ENCODE results near the gene ANKRD13A. TPM values are rescaled to one million over a fixed set of nuclear protein-coding genes. Genes with fewer than 3 reads are reported as not detected.

The ANKRD13A gene
- total and polyA plus RNA-seq, 2 donors (not counting 3 experiments of a cell fraction or from before 2014, with no cell fraction given): 37.0 to 43.9 TPM

DNA sequence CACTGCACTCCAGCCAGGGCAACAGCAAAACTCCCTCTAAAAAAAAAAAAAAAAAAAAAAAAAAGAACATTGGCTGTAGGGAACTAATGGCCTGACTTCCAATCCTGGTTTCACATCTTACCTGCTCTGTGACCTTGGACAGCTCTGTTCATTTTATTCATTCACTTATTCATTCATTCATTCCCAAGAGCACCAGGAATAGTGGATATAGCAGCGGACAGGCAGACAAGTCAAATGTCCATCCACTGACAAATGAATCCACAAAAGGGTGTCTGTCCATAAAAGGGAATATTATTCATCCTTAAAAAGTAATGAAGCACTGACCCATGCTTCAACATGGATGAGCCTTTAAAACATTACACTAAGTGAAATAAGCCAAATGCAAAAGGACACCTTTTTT, 76.7 kb downstream of the ANKRD13A start:
- no peaks in the 10 kb centered on the region for H3K9me1 ChIP-seq (replicated peaks; ENCODE audit: control insufficient read depth, extremely low read depth, insufficient read depth, low read length)
- no peak overlapping the region for H3K4me3 ChIP-seq (replicated peaks in 1 of 3; ENCODE audit: insufficient read depth in 1 of 3, low read depth in 1 of 3, low read length in 3 of 3)
- intact Hi-C loops (cut with micrococcal nuclease) (no loop called here), dilution Hi-C loops (cut with MboI; ENCODE audit: extremely low pct_ligation_motif_present, low sequenced_read_pairs) (no loop called here)
- no peaks in the 10 kb centered on the region for H4K20me1 ChIP-seq (replicated peaks; ENCODE audit: control insufficient read depth, extremely low read depth, insufficient read depth, low read length)
- TF ChIP-seq EZH2 (IDR thresholded peaks at IDR 0.05; ENCODE audit: borderline replicate concordance, low read depth, low read length, severe bottlenecking) (no peak), POLR2AphosphoS5 (IDR thresholded peaks at IDR 0.05; ENCODE audit: insufficient read depth, low read depth, low read length) (no peak), JUN (IDR thresholded peaks at IDR 0.05; ENCODE audit: borderline replicate concordance, insufficient read depth, insufficient read length, low read depth) (no peak), MYC (IDR thresholded peaks at IDR 0.05; ENCODE audit: low read depth, low read length) (no peak), FOS (IDR thresholded peaks at IDR 0.05; ENCODE audit: borderline replicate concordance, insufficient read depth, low read length) (no peak)
- TF ChIP-seq, protein P1, sequence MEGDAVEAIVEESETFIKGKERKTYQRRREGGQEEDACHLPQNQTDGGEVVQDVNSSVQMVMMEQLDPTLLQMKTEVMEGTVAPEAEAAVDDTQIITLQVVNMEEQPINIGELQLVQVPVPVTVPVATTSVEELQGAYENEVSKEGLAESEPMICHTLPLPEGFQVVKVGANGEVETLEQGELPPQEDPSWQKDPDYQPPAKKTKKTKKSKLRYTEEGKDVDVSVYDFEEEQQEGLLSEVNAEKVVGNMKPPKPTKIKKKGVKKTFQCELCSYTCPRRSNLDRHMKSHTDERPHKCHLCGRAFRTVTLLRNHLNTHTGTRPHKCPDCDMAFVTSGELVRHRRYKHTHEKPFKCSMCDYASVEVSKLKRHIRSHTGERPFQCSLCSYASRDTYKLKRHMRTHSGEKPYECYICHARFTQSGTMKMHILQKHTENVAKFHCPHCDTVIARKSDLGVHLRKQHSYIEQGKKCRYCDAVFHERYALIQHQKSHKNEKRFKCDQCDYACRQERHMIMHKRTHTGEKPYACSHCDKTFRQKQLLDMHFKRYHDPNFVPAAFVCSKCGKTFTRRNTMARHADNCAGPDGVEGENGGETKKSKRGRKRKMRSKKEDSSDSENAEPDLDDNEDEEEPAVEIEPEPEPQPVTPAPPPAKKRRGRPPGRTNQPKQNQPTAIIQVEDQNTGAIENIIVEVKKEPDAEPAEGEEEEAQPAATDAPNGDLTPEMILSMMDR (IDR thresholded peaks at IDR 0.05; ENCODE audit: extremely low read depth in 1 of 2, insufficient read depth in 1 of 2, low read depth in 1 of 2, low read length in 2 of 2): no peak
- TF ChIP-seq, protein P2, sequence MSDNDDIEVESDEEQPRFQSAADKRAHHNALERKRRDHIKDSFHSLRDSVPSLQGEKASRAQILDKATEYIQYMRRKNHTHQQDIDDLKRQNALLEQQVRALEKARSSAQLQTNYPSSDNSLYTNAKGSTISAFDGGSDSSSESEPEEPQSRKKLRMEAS (IDR thresholded peaks at IDR 0.05; ENCODE audit: insufficient read depth, insufficient read length): no peak
- H3K4me1 ChIP-seq (ENCODE audit: control insufficient read depth, extremely low read depth, insufficient read depth, low read length): peaks cover 4% of the 10 kb centered on the region
- DNase-seq (ENCODE audit: low read depth, low spot score): no peak
- H2AFZ ChIP-seq (ENCODE audit: low read depth, low read length): no peak overlapping the region
- POLR2A ChIA-PET: no interaction called here
- H3K36me3 ChIP-seq (ENCODE audit: control insufficient read depth in 2 of 2, extremely low read depth in 1 of 2, insufficient read depth in 2 of 2, low read length in 2 of 2): no peaks in the 10 kb centered on the region
- no peaks in the 10 kb centered on the region for H3K79me2 ChIP-seq (ENCODE audit: control insufficient read depth, insufficient read depth, low read length)
- CTCF ChIA-PET: no interaction called here
- H3K9me3 ChIP-seq (replicated peaks; ENCODE audit: control insufficient read depth, insufficient read depth, low read length): no peaks in the 10 kb centered on the region
- no peak for FAIRE-seq
- H3K27ac ChIP-seq (ENCODE audit: insufficient read depth, low read depth, low read length): no peak overlapping the region
- no TSS peak for BruUV-seq (replicated peaks)
- no peaks in the 10 kb centered on the region for H3K27me3 ChIP-seq (ENCODE audit: control insufficient read depth in 2 of 2, insufficient read depth in 2 of 2, low read length in 2 of 2)
- H3K9ac ChIP-seq (replicated peaks; ENCODE audit: extremely low read depth, insufficient read depth, low read length): no peak overlapping the region
- no peak overlapping the region for H3K4me2 ChIP-seq (ENCODE audit: insufficient read depth, low read length)
